Motor neuron (in vitro differentiated cells): ENCODE data around the gene CDH4. TPM values are rescaled to one million over a fixed set of nuclear protein-coding genes. Genes with fewer than 3 reads are reported as not detected.

ENCODE experiments used
- ATAC-seq, 8 experiments: fragments of 200-7000 bp; cut with Tn5 transposase; replicated peaks in 6 of 8; 2 replicates each; pipeline ENCODE4 v1.8.0; 2021; ENCODE audit warnings: mild to moderate bottlenecking in 8 of 8, moderate library complexity in 8 of 8
- H3K27ac ChIP-seq, 2 donors: fragments of 250-450 bp; sonication (Bioruptor Pico); 2 replicates each; pipeline ENCODE4 v1.9.0; 2021; ENCODE audit warnings: antibody characterized with exemption in 2 of 2, mild to moderate bottlenecking in 2 of 2, moderate library complexity in 1 of 2
- H3K4me1 ChIP-seq, 2 donors: fragments of 250-450 bp; sonication (Bioruptor Pico); replicated peaks in 1 of 2; 2 replicates each; pipeline ENCODE4 v1.6.1; 2021; ENCODE audit warnings: antibody characterized with exemption in 2 of 2, mild to moderate bottlenecking in 2 of 2, moderate library complexity in 1 of 2
- H3K4me3 ChIP-seq, 5 donors: fragments of 250-450 bp; sonication (Bioruptor Pico); 2 replicates each; pipeline ENCODE4 v1.9.0; 2021; ENCODE audit warnings: antibody characterized with exemption in 5 of 5, mild to moderate bottlenecking in 5 of 5, moderate library complexity in 4 of 5
- WGBS, 10 experiments: fragments of 450-650 bp; shearing (Covaris generic); methylation state at CpG; one replicate each; pipeline ENCODE4 v1.0.0; 2022; 5-methylcytosine and 5-hydroxymethylcytosine counted together
- in situ Hi-C, 9 experiments: fragments of 400-800 bp; cut with MboI; loops; one replicate each; pipeline ENCODE4 v1.15.0; 2021; ENCODE audit warnings: low sequenced_read_pairs in 9 of 9, low pct_unique_long_range_greater_than_20kb in 2 of 9; ENCODE audit not compliant: unreplicated experiment in 9 of 9
- total RNA-seq, 8 experiments: library from RNA; unstranded; fragments of 300-600 nt; gene quantifications; 2 replicates each; pipeline versions ENCODE4 v1.2.3 to v1.2.4, GENCODE V29; 2022

The CDH4 gene
- total RNA-seq, 8 experiments from 2014 or later: 2.4 to 41.6 (median 12.9) TPM

DNA sequence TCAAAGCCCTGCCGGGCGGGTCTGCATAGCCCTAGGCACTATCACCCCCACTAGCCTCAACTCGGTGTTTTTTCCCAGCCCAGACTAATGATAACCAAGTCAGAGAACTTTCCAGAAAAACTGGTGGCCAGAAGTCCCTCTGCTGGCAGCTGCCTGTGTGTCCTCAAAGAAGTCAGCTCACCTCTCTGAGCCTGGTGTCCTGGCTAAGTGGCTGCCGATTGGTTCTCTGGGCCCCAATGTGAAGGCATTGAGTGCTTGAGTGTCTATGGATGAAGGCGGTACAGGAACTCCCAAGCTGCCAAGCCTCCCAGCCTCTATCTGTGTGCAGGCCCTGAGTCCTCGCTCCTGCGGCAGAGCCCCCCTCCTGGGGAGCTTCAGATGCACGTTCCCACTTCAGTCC, 458.0 kb downstream of the CDH4 start:
- in situ Hi-C loops: no loop called here
- Histone ChIP-seq H3K27ac (no peak overlapping the region), H3K4me1 (peaks cover 19 to 24% of the 10 kb centered on the region in 2 donors), H3K4me3 (no peak overlapping the region)
- ATAC-seq: no peak
- WGBS, 10 experiments: 0 to 100% (median 100%) methylated on average over 1 to 5 of the region's 8 CpGs; no CpG with 5 or more reads in 5 of the 10 experiments

DNA sequence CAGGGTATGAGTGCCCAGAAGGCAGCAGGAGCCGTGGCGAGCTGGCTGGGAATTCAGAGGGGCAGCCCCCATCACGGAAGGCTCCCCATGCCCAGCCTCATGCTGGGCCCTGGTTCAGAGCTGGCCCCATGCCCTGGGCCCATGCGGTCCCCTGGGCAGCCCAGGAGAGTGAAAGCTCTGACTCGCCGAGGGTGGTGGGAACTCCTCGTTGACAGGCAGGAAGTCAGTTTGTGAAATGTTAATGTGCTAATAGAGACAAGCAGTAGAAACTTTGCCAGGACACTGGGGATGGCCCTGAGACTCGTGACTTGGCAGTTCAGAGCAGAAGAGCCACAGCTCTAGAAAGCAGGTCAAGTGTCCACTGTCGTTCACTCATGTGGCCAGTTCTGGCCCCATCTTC, 460.6 kb downstream of the CDH4 start:
- H3K4me3 ChIP-seq: no peak overlapping the region
- H3K27ac ChIP-seq: no peak overlapping the region
- H3K4me1 ChIP-seq: peaks cover 6 to 7% of the 10 kb centered on the region in 2 donors
- ATAC-seq: peak in 2 of 8 experiments; percentile 22 to 73
- in situ Hi-C loops: no loop called here
- 0 to 80% (median 49%) methylated on average over 1 to 4 of the region's 9 CpGs; no CpG with 5 or more reads in 2 of the 10 experiments for WGBS, 10 experiments

- H3K27ac ChIP-seq: no peak overlapping the region
- in situ Hi-C loops: no loop called here
- H3K4me3 ChIP-seq: no peak overlapping the region
- H3K4me1 ChIP-seq: peaks cover 38 to 44% of the 10 kb centered on the region in 2 donors
- ATAC-seq: peak in 5 of 8 experiments; percentile 16 to 56 (median 50)
- 0 to 80% (median 55%) methylated on average over 1 to 3 of the region's 11 CpGs; no CpG with 5 or more reads in 4 of the 10 experiments for WGBS, 10 experiments
These were observed 466.4 kb downstream of the CDH4 start for GRCh38 chr20:61718361-61719005.

- Histone ChIP-seq H3K4me1 (peaks cover 44 to 45% of the 10 kb centered on the region in 2 donors), H3K4me3 (no peak overlapping the region), H3K27ac (peak overlapping the region in 1 of 2 donors; percentile 16)
- peak in 1 of 8 experiments; percentile 7 for ATAC-seq
- in situ Hi-C loops: no loop called here
- WGBS, 10 experiments: 8 to 77% (median 61%) methylated on average over 2 to 17 of the region's 25 CpGs; no CpG with 5 or more reads in 2 of the 10 experiments
These were observed 467.8 kb downstream of the CDH4 start for GRCh38 chr20:61719691-61720347.

DNA sequence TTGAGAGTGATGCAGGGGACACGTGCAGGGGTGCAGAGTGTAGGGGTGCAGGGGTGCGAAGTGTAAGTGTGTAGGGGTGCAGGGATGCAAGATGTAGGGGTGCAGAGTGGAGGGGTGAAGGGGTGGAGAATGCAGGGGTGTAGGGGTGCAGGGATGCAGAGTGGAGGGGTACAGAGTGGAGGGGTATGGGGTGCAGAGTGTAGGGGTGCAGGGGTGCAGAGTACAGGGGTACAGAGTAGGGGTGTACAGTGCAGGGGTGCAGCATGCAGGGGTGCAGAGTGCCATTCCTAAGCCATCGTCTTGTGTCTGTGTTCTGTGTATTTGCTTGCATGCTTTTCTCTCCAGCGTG, 468.3 kb downstream of the CDH4 start:
- Histone ChIP-seq H3K4me1 (peaks cover 44 to 45% of the 10 kb centered on the region in 2 donors), H3K4me3 (no peak overlapping the region), H3K27ac (no peak overlapping the region)
- WGBS, 10 experiments: 80 to 100% (median 94%) methylated on average over 1 to 2 of the region's 4 CpGs; no CpG with 5 or more reads in 7 of the 10 experiments
- in situ Hi-C loops: no loop called here
- ATAC-seq: peak in 3 of 8 experiments; percentile 3 to 15 (median 11)

DNA sequence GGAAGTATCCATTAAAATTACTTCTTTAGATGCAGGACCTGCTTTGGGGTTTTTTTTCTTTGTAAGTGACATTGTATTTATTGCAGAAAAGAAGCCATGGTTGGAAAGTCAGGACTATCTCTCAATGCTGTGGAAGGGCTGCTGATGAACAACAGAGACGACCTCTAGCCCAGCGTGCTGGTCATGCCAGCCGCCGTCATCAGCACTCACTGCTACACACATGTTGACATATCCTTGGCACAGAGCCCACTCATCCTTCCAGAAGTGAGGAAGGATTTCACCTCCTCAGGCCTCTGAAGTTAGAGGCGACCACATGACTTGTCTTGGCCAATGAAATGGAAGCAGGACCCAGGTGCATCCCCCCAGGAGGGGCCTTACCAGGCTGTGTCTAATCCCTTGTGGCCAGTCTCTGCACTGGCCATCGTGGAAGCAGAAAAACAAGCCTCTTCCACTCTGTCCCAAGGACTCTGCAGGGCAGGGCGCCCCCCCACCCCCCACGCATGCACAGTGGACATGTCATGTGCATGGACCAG, 470.2 kb downstream of the CDH4 start:
- in situ Hi-C loops: no loop called here
- 20 to 100% (median 79%) methylated on average over 1 to 2 of the region's 8 CpGs; no CpG with 5 or more reads in 6 of the 10 experiments for WGBS, 10 experiments
- Histone ChIP-seq H3K4me3 (no peak overlapping the region), H3K27ac (no peak overlapping the region), H3K4me1 (peaks cover 44 to 45% of the 10 kb centered on the region in 2 donors)
- ATAC-seq: peak in 3 of 8 experiments; percentile 12 to 29 (median 13)

DNA sequence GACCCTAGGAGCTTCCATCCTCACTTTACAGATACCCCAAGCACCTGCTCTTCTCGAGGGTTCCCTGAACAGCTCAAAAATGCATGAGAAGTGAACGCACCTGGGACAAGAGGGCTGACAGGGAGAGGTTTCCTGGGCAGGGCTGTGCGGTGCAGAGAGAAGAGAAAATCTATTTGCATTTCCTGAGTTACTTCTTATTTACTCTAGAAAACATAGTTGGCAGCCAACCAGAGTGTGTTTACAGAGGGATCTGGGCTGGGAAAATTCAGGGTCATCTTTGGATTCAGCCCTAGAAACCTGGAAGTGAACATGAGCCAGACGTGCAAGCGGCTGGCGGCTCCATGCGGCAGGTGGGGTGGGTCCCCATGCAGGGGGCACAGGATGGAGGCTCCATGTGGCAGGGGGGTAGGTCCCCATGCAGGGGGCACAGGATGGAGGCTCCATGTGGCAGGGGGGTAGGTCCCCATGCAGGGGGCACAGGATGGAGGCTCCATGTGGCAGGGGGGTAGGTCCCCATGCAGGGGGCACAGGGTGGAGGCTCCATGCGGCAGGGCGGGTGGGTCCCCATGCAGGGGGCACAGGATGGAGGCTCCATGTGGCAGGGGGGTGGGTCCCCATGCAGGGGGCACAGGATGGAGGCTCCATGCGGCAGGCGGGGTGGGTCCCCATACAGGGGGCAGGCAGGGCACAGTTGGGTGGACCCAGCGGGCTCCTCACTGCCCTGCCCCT, 471.6 kb downstream of the CDH4 start:
- Histone ChIP-seq H3K27ac (no peak overlapping the region), H3K4me1 (peaks cover 42 to 45% of the 10 kb centered on the region in 2 donors), H3K4me3 (no peak overlapping the region)
- 71 to 82% (median 78%) methylated on average over 1 to 3 of the region's 12 CpGs; no CpG with 5 or more reads in 7 of the 10 experiments for WGBS, 10 experiments
- ATAC-seq: peak in 2 of 8 experiments; percentile 39 to 91
- in situ Hi-C loops: no loop called here

DNA sequence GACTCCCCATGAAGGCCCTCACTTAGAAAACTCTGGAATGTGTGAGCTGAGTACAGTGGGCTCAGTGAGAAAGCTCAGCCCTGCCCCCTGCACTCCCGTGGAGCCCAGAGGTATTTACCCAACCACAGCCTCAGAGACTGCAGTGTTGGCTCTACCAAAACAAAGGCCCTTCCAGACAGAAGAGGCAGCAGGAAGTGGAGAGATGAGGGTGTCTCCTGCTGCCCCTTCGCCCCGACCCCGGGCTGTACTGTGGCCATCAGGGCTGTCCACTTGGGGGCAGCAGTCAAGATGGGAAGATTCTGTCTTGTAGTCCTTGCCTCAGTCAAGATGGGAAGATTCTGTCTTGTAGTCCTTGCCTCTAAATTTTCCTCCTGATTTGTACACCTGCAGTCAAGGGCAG, 472.3 kb downstream of the CDH4 start:
- in situ Hi-C loops: no loop called here
- Histone ChIP-seq H3K27ac (no peak overlapping the region), H3K4me1 (peaks cover 36 to 38% of the 10 kb centered on the region in 2 donors), H3K4me3 (no peak overlapping the region)
- WGBS, 10 experiments: 0 to 18% (median 0%) methylated on average over 1 to 3 of the region's 4 CpGs; no CpG with 5 or more reads in 6 of the 10 experiments
- peak in 6 of 8 experiments; percentile 13 to 74 (median 46) for ATAC-seq

DNA sequence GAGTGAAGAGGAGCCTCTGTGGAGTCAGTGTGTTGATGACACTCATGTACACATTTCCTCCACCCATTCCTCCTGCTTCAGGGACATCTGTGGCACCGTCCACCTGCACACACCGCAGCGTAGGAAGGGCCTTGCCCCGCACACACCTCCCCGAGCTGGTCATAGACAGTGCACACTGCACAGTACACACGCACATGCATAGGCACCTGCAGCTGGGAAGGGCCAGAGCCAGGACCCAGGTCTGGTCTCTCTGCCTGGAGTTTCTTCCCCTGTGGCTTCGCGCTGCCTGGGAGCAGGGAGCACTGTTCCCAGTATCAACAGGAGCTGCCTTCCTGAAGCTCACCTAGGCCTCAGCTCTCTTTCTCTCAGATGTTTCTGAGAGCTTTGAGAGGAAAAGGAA, 473.1 kb downstream of the CDH4 start:
- ATAC-seq: no peak
- WGBS, 10 experiments: 47 to 100% (median 94%) methylated on average over 1 to 4 of the region's 8 CpGs; no CpG with 5 or more reads in 6 of the 10 experiments
- Histone ChIP-seq H3K4me1 (peaks cover 28 to 30% of the 10 kb centered on the region in 2 donors), H3K27ac (no peak overlapping the region), H3K4me3 (no peak overlapping the region)
- in situ Hi-C loops: no loop called here

DNA sequence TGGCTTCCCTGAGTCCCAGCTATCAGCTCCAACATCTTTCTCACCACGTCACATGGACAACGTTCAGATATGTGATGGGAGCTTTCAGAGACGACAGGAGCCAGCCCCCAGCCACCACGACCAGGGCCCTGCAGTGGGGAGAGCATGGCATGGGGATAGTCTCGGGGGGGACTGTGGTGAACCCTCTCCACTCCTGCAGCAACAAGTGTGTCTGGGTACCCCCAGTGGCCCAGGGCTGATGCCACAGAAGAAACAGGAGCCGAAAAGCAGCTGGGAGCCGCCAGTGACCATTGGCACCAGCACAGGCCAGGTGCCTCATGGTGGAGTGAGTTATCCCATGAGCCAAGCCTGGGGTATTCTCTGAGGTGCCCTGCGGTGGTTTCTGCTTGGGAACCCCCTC, 473.9 kb downstream of the CDH4 start:
- Histone ChIP-seq H3K27ac (no peak overlapping the region), H3K4me3 (no peak overlapping the region), H3K4me1 (peaks cover 20 to 26% of the 10 kb centered on the region in 2 donors)
- WGBS, 10 experiments: 40 to 100% (median 100%) methylated on average over 2 to 3 of the region's 8 CpGs; no CpG with 5 or more reads in 7 of the 10 experiments
- ATAC-seq: no peak
- in situ Hi-C loops: no loop called here

DNA sequence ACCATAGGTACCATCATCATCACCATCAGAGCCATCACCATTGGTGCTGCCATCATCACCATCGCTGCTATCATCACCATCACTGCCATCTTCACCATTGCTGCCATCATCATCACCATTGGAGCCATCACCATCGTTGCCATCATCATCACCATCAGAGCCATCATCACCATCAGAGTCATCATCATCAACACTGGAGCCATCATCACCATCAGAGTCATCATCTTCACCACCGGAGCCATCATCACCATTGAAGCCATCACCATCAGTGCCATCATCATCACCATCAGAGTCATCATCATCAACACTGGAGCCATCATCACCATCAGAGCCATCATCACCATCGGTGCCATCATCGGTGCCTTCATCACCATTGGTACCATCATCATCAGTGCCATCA, 474.9 kb downstream of the CDH4 start:
- WGBS, 10 experiments: 33 to 100% (median 96%) methylated on average over 1 to 5 of the region's 5 CpGs; no CpG with 5 or more reads in 1 of the 10 experiments
- Histone ChIP-seq H3K4me1 (peaks cover 10 to 17% of the 10 kb centered on the region in 2 donors), H3K27ac (no peak overlapping the region), H3K4me3 (no peak overlapping the region)
- ATAC-seq: no peak
- in situ Hi-C loops: no loop called here

DNA sequence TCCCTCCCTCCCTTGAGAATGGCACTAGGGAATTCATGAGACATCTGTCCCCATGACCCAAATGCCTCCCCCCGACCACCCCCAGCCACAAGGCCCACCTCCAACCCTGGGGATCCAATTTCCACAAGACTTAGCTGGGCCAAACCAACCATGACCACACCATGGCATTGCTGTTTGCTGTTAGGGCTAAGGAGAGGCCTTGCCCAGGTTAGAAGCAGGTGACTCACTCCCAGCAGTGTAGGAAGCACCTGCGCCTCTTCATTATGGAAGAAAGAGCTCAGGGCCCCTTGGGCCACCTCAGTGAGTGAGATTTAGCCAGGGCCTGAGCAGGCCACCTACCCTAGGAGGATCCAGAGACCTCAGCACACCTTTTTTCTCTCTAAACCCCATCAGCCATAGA, 475.7 kb downstream of the CDH4 start:
- Histone ChIP-seq H3K4me3 (no peak overlapping the region), H3K4me1 (peaks cover 2 to 9% of the 10 kb centered on the region in 2 donors), H3K27ac (no peak overlapping the region)
- 86 to 100% methylated on average over 1 of the region's 2 CpGs; no CpG with 5 or more reads in 8 of the 10 experiments for WGBS, 10 experiments
- no peak for ATAC-seq
- in situ Hi-C loops: no loop called here
